PC-3 (cell line): ENCODE results near the gene MYOCD. TPM values are rescaled to one million over a fixed set of nuclear protein-coding genes. Genes with fewer than 3 reads are reported as not detected.
A peak's percentile ranks its signal among the peaks of the same experiment; 100 is the strongest.

ENCODE experiments used
- ATAC-seq: fragments of 200-7000 bp; cut with Tn5 transposase; 2 replicates; pipeline ENCODE4 v1.9.1; 2020; ENCODE audit warnings: mild to moderate bottlenecking, moderate library complexity
- BruUV-seq: library from RNA; stranded (reverse); fragments of 400-500 nt; replicated peaks from 2 replicates; lab custom pipeline; 2021; lab: Mats Ljungman, UMichigan
- CTCF ChIA-PET: fragments of 300-600 bp; sonication (Branson Sonifier 250); formaldehyde crosslinking; loops from one replicate; lab custom pipeline; 2022; ENCODE audit warnings: antibody characterized with exemption; lab: Charles Lee
- POLR2A ChIA-PET: fragments of 300-600 bp; sonication (Branson Sonifier 250); formaldehyde crosslinking; loops from one replicate; lab custom pipeline; 2022; ENCODE audit warnings: antibody characterized with exemption; ENCODE audit not compliant: unreplicated experiment; lab: Charles Lee
- DNase-seq: peaks from one replicate; pipeline ENCODE4 v3.0.0-alpha.2; 2015
- H2AFZ ChIP-seq: fragments of 300-600 bp; sonication (generic); 2 replicates; pipeline ENCODE4 v1.6.0; 2016; ENCODE audit warnings: antibody characterized with exemption, low read length
- H3F3A ChIP-seq: fragments of 300-600 bp; sonication (generic); one replicate; pipeline ENCODE4 v1.6.0; 2017; ENCODE audit warnings: antibody characterized with exemption, low read length, control low read depth, mild to moderate bottlenecking; ENCODE audit not compliant: unreplicated experiment
- H3K27ac ChIP-seq: fragments of 300-600 bp; sonication (generic); 2 replicates; pipeline ENCODE4 v1.5.1; 2016; ENCODE audit warnings: mild to moderate bottlenecking, low read length
- H3K27me3 ChIP-seq: fragments of 300-600 bp; sonication (generic); 2 replicates; pipeline ENCODE4 v1.6.1; 2016; ENCODE audit warnings: low read length, mixed read lengths
- H3K36me3 ChIP-seq: fragments of 300-600 bp; sonication (generic); 2 replicates; pipeline ENCODE4 v1.6.1; 2016; ENCODE audit warnings: low read depth, mixed run types, low read length, mixed read lengths
- H3K4me1 ChIP-seq: fragments of 300-600 bp; sonication (generic); 2 replicates; pipeline ENCODE4 v1.5.1; 2016; ENCODE audit warnings: low read length; ENCODE audit not compliant: insufficient read depth
- H3K4me2 ChIP-seq: fragments of 300-600 bp; sonication (generic); 2 replicates; pipeline ENCODE4 v1.6.0; 2016; ENCODE audit warnings: low read length
- H3K4me3 ChIP-seq: fragments of 300-600 bp; sonication (generic); 2 replicates; pipeline ENCODE4 v1.5.1; 2016; ENCODE audit warnings: mild to moderate bottlenecking, low read length, mixed read lengths
- H3K79me2 ChIP-seq: fragments of 300-600 bp; sonication (generic); 2 replicates; pipeline ENCODE4 v1.6.1; 2017; ENCODE audit warnings: low read length, mixed read lengths
- H3K9ac ChIP-seq: fragments of 300-600 bp; sonication (generic); 2 replicates; pipeline ENCODE4 v1.6.0; 2016; ENCODE audit warnings: mild to moderate bottlenecking, low read length
- H3K9me2 ChIP-seq: fragments of 300-600 bp; sonication (generic); replicated peaks from 2 replicates; pipeline ENCODE4 v1.6.1; 2016; ENCODE audit warnings: mixed run types, low read length, mixed read lengths
- H3K9me3 ChIP-seq: fragments of 300-600 bp; sonication (generic); 2 replicates; pipeline ENCODE4 v1.6.1; 2016; ENCODE audit warnings: low read length, mixed read lengths
- H4K20me1 ChIP-seq: fragments of 300-600 bp; sonication (generic); 2 replicates; pipeline ENCODE4 v1.6.1; 2016; ENCODE audit warnings: low read length, mixed read lengths
- CTCF ChIP-seq: fragments of 300-600 bp; sonication (generic); conservative IDR thresholded peaks from 2 replicates; pipeline ENCODE4 v1.5.1; 2017; ENCODE audit warnings: antibody characterized with exemption, low read depth, mild to moderate bottlenecking, low read length
- EZH2 ChIP-seq: fragments of 300-600 bp; sonication (generic); IDR thresholded peaks from one replicate; pipeline ENCODE4 v1.6.1; 2017; ENCODE audit warnings: antibody characterized with exemption, mild to moderate bottlenecking, low read length; ENCODE audit not compliant: unreplicated experiment
- EZH2phosphoT487 ChIP-seq: fragments of 300-600 bp; sonication (generic); IDR thresholded peaks from 2 replicates; pipeline ENCODE4 v1.6.1; 2018; ENCODE audit warnings: mild to moderate bottlenecking, antibody characterized with exemption, low read length, borderline replicate concordance
- intact Hi-C: fragments of 100-400 bp; cut with micrococcal nuclease; formaldehyde crosslinking; loops from 2 replicates; pipeline ENCODE4 v1.9.0; 2023
- total RNA-seq: library from RNA; depleted of rRNA; stranded (reverse); fragments of >200 nt; gene quantifications from 2 replicates; pipeline ENCODE4 v1.2.3, GENCODE V29; 2014

MYOCD gene
- total RNA-seq, 1 experiment from 2014 or later: not detected

- H3K4me2 ChIP-seq: no peak overlapping the region
- no peaks in the 10 kb centered on the region for H3K9me2 ChIP-seq
- H4K20me1 ChIP-seq: no peaks in the 10 kb centered on the region
- BruUV-seq: no TSS peak
- ChIA-PET CTCF (no interaction called here), POLR2A (no interaction called here)
- H3K79me2 ChIP-seq: no peaks in the 10 kb centered on the region
- H3K36me3 ChIP-seq: no peaks in the 10 kb centered on the region
- no peak for ATAC-seq
- no peak overlapping the region for H3K9ac ChIP-seq
- H3F3A ChIP-seq: no peaks in the 10 kb centered on the region
- H3K27me3 ChIP-seq: 0 out of 2 replicates have a peak, but pooled peaks cover 6% of the 10 kb centered on the region
- no peak for DNase-seq
- no peak overlapping the region for H3K4me3 ChIP-seq
- H2AFZ ChIP-seq: no peak overlapping the region
- no peaks in the 10 kb centered on the region for H3K9me3 ChIP-seq
- 0 out of 2 replicates have a peak, but pooled peaks cover 6% of the 10 kb centered on the region for H3K4me1 ChIP-seq
- intact Hi-C loops: no loop called here
- no peak overlapping the region for H3K27ac ChIP-seq
- TF ChIP-seq CTCF (no peak), EZH2 (no peak), EZH2phosphoT487 (no peak)
Measured at GRCh38 chr17:12726131-12726530, 60.4 kb downstream of the MYOCD start.

- BruUV-seq: no TSS peak
- no peak for ATAC-seq
- POLR2A ChIA-PET: no interaction called here
- Histone ChIP-seq H3K4me2 (no peak overlapping the region), H3K9me3 (no peaks in the 10 kb centered on the region), H4K20me1 (no peaks in the 10 kb centered on the region), H2AFZ (no peak overlapping the region), H3K27me3 (0 out of 2 replicates have a peak, but pooled peaks cover 6% of the 10 kb centered on the region), H3K4me3 (no peak overlapping the region), H3K79me2 (no peaks in the 10 kb centered on the region), H3K4me1 (0 out of 2 replicates have a peak, but pooled peaks cover 6% of the 10 kb centered on the region), H3K9ac (no peak overlapping the region), H3K27ac (no peak overlapping the region), H3K9me2 (no peaks in the 10 kb centered on the region), H3F3A (no peaks in the 10 kb centered on the region), H3K36me3 (no peaks in the 10 kb centered on the region)
- CTCF ChIA-PET: no interaction called here
- intact Hi-C loops: no loop called here
- TF ChIP-seq EZH2 (no peak), EZH2phosphoT487 (no peak), CTCF (no peak)
- peak; percentile 16 for DNase-seq
Measured at GRCh38 chr17:12727076-12727760, 61.5 kb downstream of the MYOCD start.

- no peak for ATAC-seq
Measured at GRCh38 chr17:12727881-12728280, 62.2 kb downstream of the MYOCD start.

More at GRCh38 chr17:12727881-12728280, 62.2 kb downstream of the MYOCD start:
- no peak overlapping the region for H3K4me2 ChIP-seq
- BruUV-seq: no TSS peak
- no peaks in the 10 kb centered on the region for H3F3A ChIP-seq
- 0 out of 2 replicates have a peak, but pooled peaks cover 9% of the 10 kb centered on the region for H3K27me3 ChIP-seq
- TF ChIP-seq EZH2phosphoT487 (no peak), CTCF (no peak), EZH2 (no peak)
- H3K9ac ChIP-seq: no peak overlapping the region
- no peak overlapping the region for H2AFZ ChIP-seq
- H3K79me2 ChIP-seq: no peaks in the 10 kb centered on the region
- 0 out of 2 replicates have a peak, but pooled peaks cover 6% of the 10 kb centered on the region for H3K4me1 ChIP-seq
- H3K9me2 ChIP-seq: no peaks in the 10 kb centered on the region
- H3K9me3 ChIP-seq: no peaks in the 10 kb centered on the region
- ChIA-PET CTCF (no interaction called here), POLR2A (no interaction called here)
- DNase-seq: no peak
- H3K4me3 ChIP-seq: no peak overlapping the region
- no peaks in the 10 kb centered on the region for H3K36me3 ChIP-seq
- H3K27ac ChIP-seq: no peak overlapping the region
- no peaks in the 10 kb centered on the region for H4K20me1 ChIP-seq
- intact Hi-C loops: no loop called here
